Fibroblast of pulmonary artery (primary cell): ENCODE measurements around the gene SLCO2B1.

Experiments used
- DNase-seq: peaks from one replicate; pipeline ENCODE4 v3.0.0-alpha.2; 2010; ENCODE audit warnings: low read depth
- H3K4me3 ChIP-seq: replicated peaks from 2 replicates; pipeline ENCODE4 v1.5.1; 2011; ENCODE audit warnings: low read depth, mild to moderate bottlenecking, control low read depth, low read length, moderate library complexity
- CTCF ChIP-seq: IDR thresholded peaks from 2 replicates; pipeline ENCODE4 v1.5.1; 2011; ENCODE audit warnings: mild to moderate bottlenecking, control low read depth, low read length, inconsistent platforms; ENCODE audit errors: missing control alignments

SLCO2B1 gene

GRCh38 chr11:75190652-75191329 is 39.9 kb downstream of the SLCO2B1 start:
- TF ChIP-seq CTCF = no peak
- no peak for DNase-seq
- H3K4me3 ChIP-seq = no peak overlapping the region

DNA sequence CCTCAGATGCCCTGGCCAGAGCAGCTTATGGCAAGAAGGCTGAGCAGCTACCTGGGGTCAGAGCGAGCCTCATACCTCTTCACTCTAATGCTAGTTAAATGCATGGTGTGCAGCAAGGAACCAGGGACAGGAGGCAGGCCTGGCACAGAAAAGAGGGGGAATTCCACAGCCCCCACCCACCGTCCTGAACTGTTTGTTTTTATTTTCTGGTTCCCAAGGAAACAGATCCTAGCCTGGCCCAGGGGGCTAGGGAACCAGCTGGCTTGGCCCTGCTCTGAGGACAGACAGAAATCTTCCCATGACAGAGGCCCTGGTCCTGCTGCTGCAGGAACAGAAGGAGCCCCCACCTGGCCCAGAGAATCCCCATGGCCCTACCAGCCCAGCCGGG is 40.4 kb downstream of the SLCO2B1 start:
- TF ChIP-seq CTCF = no peak
- peak; percentile 6 for DNase-seq
- H3K4me3 ChIP-seq = no peak overlapping the region

- no peak for TF ChIP-seq CTCF
- no peak for DNase-seq
Observed at GRCh38 chr11:75193271-75193670, 42.4 kb downstream of the SLCO2B1 start.

DNA sequence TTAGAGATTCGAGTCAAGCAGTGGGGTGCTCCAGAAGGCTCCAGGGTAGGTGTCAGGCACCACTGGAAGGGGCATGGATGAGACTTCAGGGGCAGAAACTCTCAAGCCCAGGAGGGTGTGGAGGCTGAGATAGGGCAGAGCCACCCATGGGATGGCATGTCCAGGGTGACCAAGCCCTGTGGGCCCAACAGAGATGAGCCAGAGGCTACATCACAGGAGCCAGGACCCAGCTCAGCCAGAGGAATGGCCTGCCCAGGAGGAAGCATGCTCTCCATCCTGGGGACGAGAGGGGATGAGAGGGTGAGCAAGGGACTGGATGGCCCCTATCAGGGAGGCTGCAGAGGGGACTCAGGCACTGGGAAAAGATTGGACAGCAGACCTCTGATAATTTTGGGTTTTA is 42.8 kb downstream of the SLCO2B1 start:
- DNase-seq = no peak
- no peak overlapping the region for H3K4me3 ChIP-seq
- TF ChIP-seq CTCF = no peak

More at GRCh38 chr11:75193271-75193670, 42.4 kb downstream of the SLCO2B1 start:
- H3K4me3 ChIP-seq = no peak overlapping the region

DNA sequence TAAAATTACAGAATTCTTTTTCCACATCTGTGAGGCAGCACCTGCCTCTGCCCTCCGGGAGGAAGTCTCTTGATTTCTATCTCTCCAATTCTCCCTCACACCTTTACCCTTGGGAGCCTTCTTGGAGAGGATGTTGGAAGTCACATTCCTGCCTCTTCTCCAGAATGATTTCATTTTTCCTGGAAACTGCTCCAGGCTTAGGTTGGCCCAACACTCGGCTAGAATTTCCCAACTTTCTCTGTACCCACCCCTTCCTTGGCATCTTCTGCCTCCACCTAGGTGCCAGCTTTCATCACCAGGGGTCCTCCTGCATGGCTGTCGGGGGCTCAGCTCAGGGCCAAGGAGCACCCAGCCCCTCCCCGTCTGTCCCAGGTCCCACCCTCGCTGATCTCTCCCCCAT is 43.2 kb downstream of the SLCO2B1 start:
- DNase-seq = no peak
- no peak overlapping the region for H3K4me3 ChIP-seq
- no peak for TF ChIP-seq CTCF

GRCh38 chr11:75195167-75195962 is 44.5 kb downstream of the SLCO2B1 start:
- no peak overlapping the region for H3K4me3 ChIP-seq
- DNase-seq = peak; percentile 37

More at GRCh38 chr11:75195167-75195962, 44.5 kb downstream of the SLCO2B1 start:
- TF ChIP-seq CTCF = no peak
